Measurements from ENCODE around the gene TMEM40.

DNA sequence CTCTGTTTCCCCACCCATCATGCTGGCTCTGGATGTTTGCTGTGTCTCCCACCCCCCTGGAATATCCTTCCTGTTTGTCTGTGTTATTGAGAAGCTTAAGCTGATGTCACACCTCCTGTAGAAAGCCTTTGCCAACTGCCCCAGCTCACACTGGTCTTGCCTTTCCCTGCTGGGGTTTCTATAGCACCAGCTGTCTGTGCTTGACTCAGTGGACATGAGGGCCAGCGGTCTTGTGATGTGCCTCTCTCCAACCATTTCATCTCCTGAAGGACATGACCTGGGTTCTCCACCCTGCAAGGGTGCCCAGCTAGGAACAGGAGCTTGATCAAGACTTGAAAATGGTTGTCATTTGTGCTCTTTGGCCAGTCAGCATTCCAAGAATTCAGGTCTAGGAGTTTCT, 14.7 kb downstream of the TMEM40 start:
- TF ChIP-seq CTCF (IDR thresholded peaks at IDR 0.05) = no peak
- TF ChIP-seq POLR2A (IDR thresholded peaks at IDR 0.05) = no peak
- no peak for TF ChIP-seq EP300 (IDR thresholded peaks at IDR 0.05)
